NOMO-1 (cell line): Measurements from ENCODE around the gene COL6A2.

Experiments used
- DNase-seq, 2 experiments: peaks; one replicate each; lab custom pipeline; 2025; ENCODE audit not compliant: unreplicated experiment in 2 of 2; lab: John Stamatoyannopoulos, UW

The COL6A2 gene

GRCh38 chr21:46151989-46152926 is 54.3 kb downstream of the COL6A2 start:
- no peak for DNase-seq

GRCh38 chr21:46152927-46153246 is 55.0 kb downstream of the COL6A2 start:
- DNase-seq = no peak

DNA sequence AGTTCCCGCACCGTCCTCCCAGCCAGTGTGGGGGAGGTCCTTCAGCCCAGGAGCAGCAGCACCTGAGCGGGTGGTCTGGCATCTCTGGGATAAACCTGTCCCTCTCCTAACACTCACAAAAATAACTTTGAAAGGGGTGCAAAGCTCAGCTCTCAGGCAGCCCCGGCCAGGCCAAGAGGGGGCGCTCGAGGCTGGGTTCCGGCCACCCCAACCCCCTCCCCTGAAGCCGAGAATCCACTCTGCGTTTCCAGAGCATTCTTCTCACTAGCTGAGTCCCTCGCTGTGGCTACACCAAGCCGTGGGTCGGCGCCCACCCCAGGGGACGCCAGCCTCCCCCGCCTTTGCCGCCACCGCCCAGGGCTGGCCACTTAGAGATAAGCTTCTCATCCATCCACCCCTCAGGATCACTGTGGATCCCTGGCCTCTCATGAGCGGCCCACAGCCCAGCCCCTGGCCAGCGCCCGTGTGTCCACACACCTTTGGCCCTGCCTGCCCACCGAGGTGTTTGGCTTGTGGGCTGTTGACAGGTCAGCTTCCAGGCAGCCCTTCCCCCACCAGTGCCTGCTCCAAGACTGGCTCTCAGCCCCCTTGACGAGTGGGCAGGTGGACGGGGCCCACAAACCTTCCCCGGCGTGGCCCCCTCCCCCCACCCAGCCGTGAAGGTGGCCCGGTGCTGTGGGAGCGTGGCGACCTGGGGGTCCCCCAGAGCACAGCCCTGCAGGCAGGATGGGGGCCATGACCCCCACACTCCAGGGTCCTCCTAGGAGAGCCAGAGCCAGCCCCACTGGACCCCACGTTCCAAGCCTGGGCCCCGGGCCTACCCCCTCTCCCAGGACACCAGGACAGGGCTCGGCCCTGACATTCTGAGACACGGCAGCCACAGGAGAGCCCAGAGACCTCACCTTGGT is 55.6 kb downstream of the COL6A2 start:
- peak; percentile 18 to 28 for DNase-seq

GRCh38 chr21:46154155-46154954 is 56.4 kb downstream of the COL6A2 start:
- DNase-seq = no peak

- DNase-seq = no peak
Observed at GRCh38 chr21:46154955-46155513, 57.1 kb downstream of the COL6A2 start.

- no peak for DNase-seq
Observed at GRCh38 chr21:46155514-46156377, 57.8 kb downstream of the COL6A2 start, which contains the start of gene FTCD. TSS of gene FTCD (minus strand) at chr21:46155579. CDS start at chr21:46155523, 56 bp downstream.

DNA sequence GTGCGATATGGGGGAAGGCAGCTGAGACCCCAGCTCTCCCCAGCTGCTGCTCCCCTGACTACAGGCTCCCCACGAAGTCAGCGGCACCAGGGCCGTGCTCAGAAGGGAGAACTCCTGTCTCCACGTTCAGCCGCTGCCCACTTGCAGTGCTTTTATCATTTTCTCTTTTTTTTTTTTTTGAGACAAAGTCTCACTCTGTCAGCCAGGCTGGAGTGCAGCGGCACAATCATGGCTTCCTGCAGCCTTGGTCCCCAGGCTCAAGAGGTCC is 58.4 kb downstream of the COL6A2 start:
- no peak for DNase-seq

DNA sequence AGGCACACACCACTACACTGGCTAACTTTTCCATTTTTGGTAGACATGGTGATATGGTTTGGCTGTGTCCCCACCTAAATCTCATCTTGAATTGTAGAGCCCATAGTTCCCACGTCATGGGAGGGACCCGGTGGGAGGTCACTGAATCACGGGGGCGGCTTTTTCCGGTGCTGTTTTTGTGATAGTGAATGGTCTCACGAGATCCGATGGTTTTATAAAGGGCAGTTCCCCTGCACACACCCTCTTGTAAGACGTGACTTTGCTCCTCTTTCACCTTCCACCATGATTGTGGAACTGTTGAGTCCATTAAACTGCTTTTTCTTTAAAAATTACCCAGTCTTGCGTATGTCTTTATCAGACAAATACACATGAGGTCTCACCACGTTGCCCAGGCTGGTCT is 58.8 kb downstream of the COL6A2 start:
- DNase-seq = no peak

DNA sequence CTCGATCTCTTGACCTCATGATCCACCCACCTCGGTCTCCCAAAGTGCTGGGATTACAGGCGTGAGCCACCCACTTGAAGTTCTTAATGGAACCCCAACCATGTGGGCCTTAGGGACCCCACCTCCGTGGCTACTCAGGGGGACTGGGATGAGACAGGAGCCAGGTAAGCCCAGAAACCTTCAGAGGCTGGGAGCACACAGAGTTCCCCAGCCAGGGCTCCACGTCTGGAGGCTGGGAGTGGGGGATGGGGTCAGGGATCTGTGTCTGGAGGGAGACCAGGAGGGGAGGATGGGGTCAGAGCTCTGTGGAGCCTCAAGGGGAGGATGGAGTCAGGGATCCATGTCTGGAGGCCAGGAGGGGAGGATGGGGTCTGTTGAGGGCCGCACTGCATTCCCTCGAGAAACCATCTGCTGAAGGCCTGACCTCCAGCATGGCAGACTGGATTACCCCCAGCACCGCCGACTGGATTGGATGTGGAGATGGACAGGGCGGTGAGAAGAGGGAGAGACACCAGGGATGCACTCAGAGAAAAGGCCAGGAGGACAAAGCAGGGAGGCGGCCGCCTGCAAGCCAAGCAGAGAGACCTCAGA is 59.6 kb downstream of the COL6A2 start:
- no peak for DNase-seq

- DNase-seq = no peak
Observed at GRCh38 chr21:46157987-46158451, 60.1 kb downstream of the COL6A2 start.

DNA sequence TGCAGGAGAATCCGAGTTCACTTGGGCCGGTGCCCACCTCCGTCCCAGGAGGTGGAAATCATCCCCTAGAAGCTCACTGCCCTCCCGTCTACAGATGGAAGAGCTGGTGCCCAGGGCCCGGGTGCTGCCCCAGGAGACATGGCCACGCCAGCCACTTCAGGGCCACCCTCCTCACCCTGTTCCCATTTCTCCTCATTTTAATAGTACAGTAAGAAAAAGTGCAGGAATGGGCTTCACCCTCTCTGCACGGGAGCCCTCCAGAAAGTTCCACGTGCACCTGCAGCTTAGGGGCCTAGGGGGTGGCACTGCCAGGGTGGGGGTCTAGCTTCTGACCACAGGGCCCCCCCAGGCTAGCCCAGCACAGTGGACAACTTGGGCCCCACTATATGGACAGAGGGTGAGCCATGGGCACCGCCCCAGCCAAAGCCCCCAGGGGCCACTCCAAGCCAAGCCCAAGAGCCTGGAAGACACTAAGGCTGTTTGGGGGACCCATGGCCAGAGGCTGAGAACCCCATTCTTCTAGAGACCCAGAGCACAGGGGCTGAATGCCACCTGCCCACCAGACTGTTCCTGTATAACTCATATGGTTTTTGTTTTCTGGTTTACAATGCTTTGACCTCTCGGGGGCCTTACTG is 60.9 kb downstream of the COL6A2 start:
- DNase-seq = no peak

GRCh38 chr21:46159390-46159789 is 61.5 kb downstream of the COL6A2 start:
- DNase-seq = no peak

DNA sequence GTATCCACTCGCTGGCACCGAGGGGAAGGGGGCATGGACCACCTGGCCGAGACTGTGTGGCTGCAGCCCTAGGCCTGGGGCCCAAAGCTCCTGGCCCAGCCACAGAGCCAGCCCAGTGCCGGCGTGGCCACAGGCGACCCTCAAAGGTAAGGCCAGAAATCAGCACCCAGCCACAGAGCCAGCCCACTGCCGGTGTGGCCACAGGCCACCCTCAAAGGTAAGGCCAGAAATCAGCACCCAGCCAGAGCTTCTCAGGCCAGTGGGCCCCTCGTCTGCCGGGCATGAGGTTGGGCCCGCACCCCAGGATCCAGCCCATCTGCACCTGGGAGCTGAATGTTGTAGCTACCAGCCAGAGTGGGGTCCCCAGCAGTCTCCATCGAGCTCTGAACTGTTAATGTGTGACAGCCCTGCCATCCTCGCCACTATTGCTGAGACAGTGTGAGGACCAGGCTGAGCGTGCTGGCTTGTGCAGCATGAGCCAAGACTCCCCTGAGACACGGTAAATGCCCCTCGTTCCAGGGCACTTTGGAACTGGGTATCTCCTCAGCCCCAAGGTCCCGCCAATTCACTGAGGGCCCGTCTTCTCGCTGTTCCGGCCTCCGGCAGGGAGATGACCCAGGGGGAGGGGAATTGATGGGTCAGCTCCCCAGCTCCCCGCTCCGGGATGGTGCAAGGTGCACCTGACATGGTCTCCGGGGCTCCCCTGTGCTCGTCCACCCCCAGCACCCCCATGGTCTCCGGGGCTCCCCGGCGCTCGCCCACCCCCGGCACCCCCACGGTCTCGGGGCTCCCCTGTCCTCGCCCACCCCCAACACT is 62.1 kb downstream of the COL6A2 start:
- no peak for DNase-seq

DNA sequence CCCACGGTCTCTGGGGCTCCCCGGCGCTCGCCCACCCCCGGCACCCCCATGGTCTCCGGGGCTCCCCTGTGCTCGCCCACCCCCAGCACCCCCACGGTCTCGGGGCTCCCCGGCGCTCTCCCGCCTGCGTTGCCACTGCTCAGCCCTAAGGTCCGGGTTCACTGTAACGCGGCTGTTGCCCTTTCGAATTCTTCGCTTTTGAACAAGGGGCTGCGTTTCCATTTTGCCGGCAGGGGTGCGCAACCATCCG is 62.7 kb downstream of the COL6A2 start:
- no peak for DNase-seq

GRCh38 chr21:46160907-46161632 is 63.2 kb downstream of the COL6A2 start:
- DNase-seq = no peak

DNA sequence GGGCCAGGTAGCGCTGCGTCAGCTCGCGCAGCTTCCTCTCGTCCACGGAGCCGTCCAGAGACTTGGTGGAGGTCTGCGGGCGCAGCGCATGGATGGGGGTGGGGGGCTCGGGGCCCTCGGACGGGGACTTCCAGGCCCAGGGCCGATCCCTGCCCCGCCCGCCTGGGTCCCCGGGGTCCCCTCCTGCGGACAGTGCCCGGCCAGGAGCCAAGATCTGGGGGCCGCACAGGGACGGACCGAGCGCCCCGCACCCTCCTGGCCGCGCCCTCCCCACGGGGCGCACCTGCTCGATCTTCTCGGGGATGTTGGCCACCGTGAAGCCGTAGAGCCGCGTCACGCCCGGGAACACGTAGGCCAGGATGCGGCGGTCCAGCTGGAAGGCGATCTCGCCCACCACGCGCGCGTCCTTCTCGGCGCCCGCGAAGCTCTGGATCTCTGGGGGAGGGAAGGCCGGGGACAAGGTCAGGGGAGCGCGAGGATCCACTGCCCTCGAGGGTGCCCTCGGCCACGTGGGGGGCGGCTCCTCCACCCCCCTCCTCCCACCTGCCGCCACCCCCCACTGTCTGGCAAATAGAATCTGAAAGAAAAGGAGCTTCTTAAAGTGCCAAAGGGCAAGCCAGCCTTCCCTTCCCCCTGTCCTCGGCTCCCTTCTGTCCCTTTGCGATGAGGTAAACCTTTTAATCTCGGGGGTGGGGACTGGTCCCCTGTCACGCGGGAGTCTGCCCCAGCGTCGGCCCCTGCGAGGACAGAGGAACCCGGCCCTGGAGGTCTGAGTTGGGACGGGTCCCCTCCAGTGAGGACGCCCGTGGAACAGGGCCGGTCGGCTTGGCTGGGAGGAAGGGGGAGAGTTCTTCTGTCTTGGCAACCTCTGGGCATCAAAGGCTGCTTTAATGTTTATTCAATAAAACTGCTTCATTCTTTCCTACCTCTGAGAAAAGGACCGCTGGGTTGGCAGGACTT is 64.0 kb downstream of the COL6A2 start:
- DNase-seq = no peak

DNA sequence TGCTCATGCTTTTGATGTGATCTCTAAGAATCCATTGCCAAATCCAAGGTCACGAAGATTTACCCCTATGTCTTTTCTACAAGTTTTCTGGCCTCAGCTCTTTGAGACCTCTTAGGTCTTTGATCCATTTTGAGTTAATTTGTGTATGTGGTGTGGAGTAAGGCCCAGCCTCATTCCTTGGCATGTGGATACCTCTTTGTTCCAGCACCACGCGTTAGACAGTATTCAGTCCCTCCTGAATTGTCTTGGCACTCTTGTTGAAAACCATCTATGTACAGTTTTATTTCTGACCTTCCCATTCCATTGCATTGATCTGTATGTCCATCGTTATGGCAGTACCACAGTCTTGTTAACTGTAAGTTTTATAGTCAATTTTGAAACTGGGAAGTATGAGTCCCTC is 65.5 kb downstream of the COL6A2 start:
- no peak for DNase-seq
